GM12878 (cell line): ENCODE results near the gene TRIM38. TPM values are rescaled to one million over a fixed set of nuclear protein-coding genes. Genes with fewer than 3 reads are reported as not detected.
A peak's percentile ranks its signal among the peaks of the same experiment; 100 is the strongest.

Experiments
- BMI1 ChIP-seq: fragments of 450-650 bp; IDR thresholded peaks from 2 replicates; pipeline ENCODE4 v1.6.1; 2016; ENCODE audit warnings: mild to moderate bottlenecking, moderate library complexity, borderline replicate concordance
- FOXM1 ChIP-seq: IDR thresholded peaks from 2 replicates; pipeline ENCODE4 v1.6.1; 2012; ENCODE audit warnings: low read depth, mild to moderate bottlenecking, inconsistent platforms, low read length, moderate library complexity
- GATAD2B ChIP-seq: fragments of 450-650 bp; conservative IDR thresholded peaks from 2 replicates; pipeline ENCODE4 v1.6.1; 2017; ENCODE audit warnings: low read depth, mild to moderate bottlenecking, moderate library complexity
- MAX ChIP-seq: IDR thresholded peaks from 2 replicates; pipeline ENCODE4 v1.6.1; 2012; ENCODE audit warnings: low read depth, low read length, improper control_type of control experiment
- MTA2 ChIP-seq: fragments of 450-650 bp; IDR thresholded peaks from 2 replicates; pipeline ENCODE4 v1.6.1; 2016; ENCODE audit warnings: low read depth, mild to moderate bottlenecking, moderate library complexity
- NFYB ChIP-seq: IDR thresholded peaks from 2 replicates; pipeline ENCODE4 v1.6.1; 2011; ENCODE audit warnings: low read depth, mild to moderate bottlenecking, low read length, improper control_type of control experiment, moderate library complexity; ENCODE audit not compliant: insufficient read depth
- RELA ChIP-seq: fragments of 450-650 bp; IDR thresholded peaks from 2 replicates; pipeline ENCODE4 v1.8.0; 2014; ENCODE audit warnings: borderline replicate concordance; ENCODE audit not compliant: partially characterized antibody
- RFX5 ChIP-seq: IDR thresholded peaks from 2 replicates; pipeline ENCODE4 v1.6.1; 2011; ENCODE audit warnings: low read depth, low read length, improper control_type of control experiment
- RUNX3 ChIP-seq: IDR thresholded peaks from 2 replicates; pipeline ENCODE4 v1.6.1; 2012; ENCODE audit warnings: low read length, inconsistent platforms
- SMARCA5 ChIP-seq: fragments of 450-650 bp; IDR thresholded peaks from 2 replicates; pipeline ENCODE4 v1.6.1; 2017; ENCODE audit warnings: mild to moderate bottlenecking
- STAT3 ChIP-seq: IDR thresholded peaks from 2 replicates; pipeline ENCODE4 v1.6.1; 2011; ENCODE audit warnings: low read depth, low read length, improper control_type of control experiment
- TARDBP ChIP-seq: IDR thresholded peaks from 2 replicates; pipeline ENCODE4 v1.6.1; 2016; ENCODE audit warnings: borderline replicate concordance
- TCF3 ChIP-seq: IDR thresholded peaks from 2 replicates; pipeline ENCODE4 v1.6.1; 2012; ENCODE audit warnings: low read depth, mild to moderate bottlenecking, low read length, borderline replicate concordance; ENCODE audit not compliant: insufficient read depth
- ZBTB40 ChIP-seq: fragments of 450-650 bp; IDR thresholded peaks from 2 replicates; pipeline ENCODE4 v1.6.1; 2016; ENCODE audit warnings: mild to moderate bottlenecking, moderate library complexity, borderline replicate concordance
- ZNF217 ChIP-seq: fragments of 450-650 bp; IDR thresholded peaks from 2 replicates; pipeline ENCODE4 v1.6.1; 2017; ENCODE audit warnings: antibody characterized with exemption, mild to moderate bottlenecking
- polyA plus RNA-seq, 11 experiments: library from polyadenylated mRNA; depleted of rRNA in 4 of 11; unstranded in 6 of 11; stranded (reverse) in 5 of 11; fragments of >200 nt; fragmentation: Nextera tagmentation in 4 of 11; fragmentation: Illumina TruSeq in 1 of 11; extraction: Ambion mirVana in 4 of 11; extraction: Trizol in 1 of 11; gene quantifications; 1 replicate in 1 of 11; 2 replicates in 10 of 11; pipeline versions ENCODE4 v1.2.1 to v1.2.3, GENCODE V29; 2011 to 2016; ENCODE audit warnings: inconsistent platforms in 2 of 11, missing spikeins in 2 of 11, low read depth in 1 of 11
- total RNA-seq, 4 experiments: library from RNA; depleted of rRNA in 3 of 4; stranded (reverse); fragments of >200 nt in 3 of 4; fragmentation: Illumina TruSeq in 1 of 4; extraction: Trizol in 1 of 4; gene quantifications; 2 replicates each; pipeline versions ENCODE4 v1.2.1 to v1.2.3, GENCODE V29; 2013 to 2021
- TF ChIP-seq, protein P1 (sequence below): fragments of 450-650 bp; IDR thresholded peaks from 2 replicates; pipeline ENCODE4 v1.6.1; 2017; ENCODE audit warnings: low read depth, mild to moderate bottlenecking, moderate library complexity
- TF ChIP-seq, protein P2 (sequence below): fragments of 450-650 bp; conservative IDR thresholded peaks from 2 replicates; pipeline ENCODE4 v1.6.1; 2017; ENCODE audit warnings: mild to moderate bottlenecking, moderate library complexity
- TF ChIP-seq, protein P3 (sequence below): fragments of 450-650 bp; IDR thresholded peaks from 2 replicates; pipeline ENCODE4 v1.6.1; 2018; ENCODE audit warnings: mild to moderate bottlenecking, low read depth, moderate library complexity; ENCODE audit not compliant: partially characterized antibody

TRIM38 gene
- total and polyA plus RNA-seq, 10 of the 15 experiments (the other 5 are each of a cell fraction or from before 2014, with no cell fraction given): 4.5 to 14.7 (median 11.1) TPM

GRCh38 chr6:26021350-26022131, 58.9 kb downstream of the TRIM38 start (continued):
- TF ChIP-seq RUNX3 (peak; percentile 64), MTA2 (peak; percentile 70; the same call in 1 of the 2 replicates), FOXM1 (0 out of 2 replicates have a peak, but pooled peaks have one; percentile 16), RELA (peak; percentile 9), ZNF217 (0 out of 2 replicates have a peak, but pooled peaks have one; percentile 26), BMI1 (0 out of 2 replicates have a peak, but pooled peaks have one; percentile 10), GATAD2B (peak; percentile 89), MAX (peak; percentile 59; the same call in 1 of the 2 replicates), NFYB (peak; percentile 41; the same call in 1 of the 2 replicates), SMARCA5 (no peak; the same call in 1 of the 2 replicates), TARDBP (peak; percentile 27; the same call in 1 of the 2 replicates), TCF3 (peak; percentile 80; the same call in 1 of the 2 replicates), RFX5 (0 out of 2 replicates have a peak, but pooled peaks have one; percentile 32), STAT3 (no peak), ZBTB40 (peak; percentile 22; the same call in 1 of the 2 replicates)
- TF ChIP-seq, protein P1, sequence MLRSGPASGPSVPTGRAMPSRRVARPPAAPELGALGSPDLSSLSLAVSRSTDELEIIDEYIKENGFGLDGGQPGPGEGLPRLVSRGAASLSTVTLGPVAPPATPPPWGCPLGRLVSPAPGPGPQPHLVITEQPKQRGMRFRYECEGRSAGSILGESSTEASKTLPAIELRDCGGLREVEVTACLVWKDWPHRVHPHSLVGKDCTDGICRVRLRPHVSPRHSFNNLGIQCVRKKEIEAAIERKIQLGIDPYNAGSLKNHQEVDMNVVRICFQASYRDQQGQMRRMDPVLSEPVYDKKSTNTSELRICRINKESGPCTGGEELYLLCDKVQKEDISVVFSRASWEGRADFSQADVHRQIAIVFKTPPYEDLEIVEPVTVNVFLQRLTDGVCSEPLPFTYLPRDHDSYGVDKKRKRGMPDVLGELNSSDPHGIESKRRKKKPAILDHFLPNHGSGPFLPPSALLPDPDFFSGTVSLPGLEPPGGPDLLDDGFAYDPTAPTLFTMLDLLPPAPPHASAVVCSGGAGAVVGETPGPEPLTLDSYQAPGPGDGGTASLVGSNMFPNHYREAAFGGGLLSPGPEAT: 0 out of 2 replicates have a peak, but pooled peaks have one; percentile 44
- TF ChIP-seq, protein P2, sequence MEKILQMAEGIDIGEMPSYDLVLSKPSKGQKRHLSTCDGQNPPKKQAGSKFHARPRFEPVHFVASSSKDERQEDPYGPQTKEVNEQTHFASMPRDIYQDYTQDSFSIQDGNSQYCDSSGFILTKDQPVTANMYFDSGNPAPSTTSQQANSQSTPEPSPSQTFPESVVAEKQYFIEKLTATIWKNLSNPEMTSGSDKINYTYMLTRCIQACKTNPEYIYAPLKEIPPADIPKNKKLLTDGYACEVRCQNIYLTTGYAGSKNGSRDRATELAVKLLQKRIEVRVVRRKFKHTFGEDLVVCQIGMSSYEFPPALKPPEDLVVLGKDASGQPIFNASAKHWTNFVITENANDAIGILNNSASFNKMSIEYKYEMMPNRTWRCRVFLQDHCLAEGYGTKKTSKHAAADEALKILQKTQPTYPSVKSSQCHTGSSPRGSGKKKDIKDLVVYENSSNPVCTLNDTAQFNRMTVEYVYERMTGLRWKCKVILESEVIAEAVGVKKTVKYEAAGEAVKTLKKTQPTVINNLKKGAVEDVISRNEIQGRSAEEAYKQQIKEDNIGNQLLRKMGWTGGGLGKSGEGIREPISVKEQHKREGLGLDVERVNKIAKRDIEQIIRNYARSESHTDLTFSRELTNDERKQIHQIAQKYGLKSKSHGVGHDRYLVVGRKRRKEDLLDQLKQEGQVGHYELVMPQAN: peak; percentile 76
- TF ChIP-seq, protein P3, sequence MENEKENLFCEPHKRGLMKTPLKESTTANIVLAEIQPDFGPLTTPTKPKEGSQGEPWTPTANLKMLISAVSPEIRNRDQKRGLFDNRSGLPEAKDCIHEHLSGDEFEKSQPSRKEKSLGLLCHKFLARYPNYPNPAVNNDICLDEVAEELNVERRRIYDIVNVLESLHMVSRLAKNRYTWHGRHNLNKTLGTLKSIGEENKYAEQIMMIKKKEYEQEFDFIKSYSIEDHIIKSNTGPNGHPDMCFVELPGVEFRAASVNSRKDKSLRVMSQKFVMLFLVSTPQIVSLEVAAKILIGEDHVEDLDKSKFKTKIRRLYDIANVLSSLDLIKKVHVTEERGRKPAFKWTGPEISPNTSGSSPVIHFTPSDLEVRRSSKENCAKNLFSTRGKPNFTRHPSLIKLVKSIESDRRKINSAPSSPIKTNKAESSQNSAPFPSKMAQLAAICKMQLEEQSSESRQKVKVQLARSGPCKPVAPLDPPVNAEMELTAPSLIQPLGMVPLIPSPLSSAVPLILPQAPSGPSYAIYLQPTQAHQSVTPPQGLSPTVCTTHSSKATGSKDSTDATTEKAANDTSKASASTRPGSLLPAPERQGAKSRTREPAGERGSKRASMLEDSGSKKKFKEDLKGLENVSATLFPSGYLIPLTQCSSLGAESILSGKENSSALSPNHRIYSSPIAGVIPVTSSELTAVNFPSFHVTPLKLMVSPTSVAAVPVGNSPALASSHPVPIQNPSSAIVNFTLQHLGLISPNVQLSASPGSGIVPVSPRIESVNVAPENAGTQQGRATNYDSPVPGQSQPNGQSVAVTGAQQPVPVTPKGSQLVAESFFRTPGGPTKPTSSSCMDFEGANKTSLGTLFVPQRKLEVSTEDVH: peak; percentile 87
